T-cell (primary cell): ENCODE measurements around the gene CTU1. TPM values are rescaled to one million over a fixed set of nuclear protein-coding genes. Genes with fewer than 3 reads are reported as not detected.
A peak's percentile ranks its signal among the peaks of the same experiment; 100 is the strongest.

ENCODE experiments used
- ATAC-seq, 4 experiments: fragments of 200-7000 bp in 3 of 4; fragments of 150-1000 bp in 1 of 4; cut with Tn5 transposase; replicated peaks in 1 of 4; 1 replicate in 3 of 4; 2 replicates in 1 of 4; pipeline ENCODE4 v1.10.0; 2021; ENCODE audit warnings: moderate library complexity in 3 of 4, mild to moderate bottlenecking in 2 of 4, moderate number of reproducible peaks in 1 of 4
- CTCF ChIA-PET, 2 donors: fragments of 300-600 bp; sonication (Branson Sonifier 250); formaldehyde crosslinking; loops; one replicate each; lab custom pipeline; 2022; ENCODE audit warnings: antibody characterized with exemption in 2 of 2; lab: Charles Lee
- POLR2A ChIA-PET, 2 donors: fragments of 300-600 bp; sonication (Branson Sonifier 250); formaldehyde crosslinking; loops; one replicate each; lab custom pipeline; 2022; ENCODE audit warnings: antibody characterized with exemption in 2 of 2; lab: Charles Lee
- DNase-seq, 35 experiments: peaks; one replicate each; pipeline versions ENCODE4 v3.0.0 to v3.0.0-alpha.2; 2013 to 2023
- H3K27ac ChIP-seq: one replicate; pipeline ENCODE4 v1.5.1; 2013; ENCODE audit warnings: low read length
- H3K27me3 ChIP-seq, 2 experiments: replicated peaks in 1 of 2; 1 replicate in 1 of 2; 2 replicates in 1 of 2; pipeline versions ENCODE4 v1.6.1 to v1.7.0; 2013; ENCODE audit warnings: low read length in 1 of 2, mixed read lengths in 1 of 2; ENCODE audit not compliant: control insufficient read depth in 2 of 2, insufficient read depth in 2 of 2; ENCODE audit errors: extremely low read depth in 1 of 2
- H3K36me3 ChIP-seq, 2 donors: 1 replicate in 1 of 2; 2 replicates in 1 of 2; pipeline versions ENCODE4 v1.6.1 to v1.7.0; 2013; ENCODE audit warnings: low read length in 1 of 2; ENCODE audit not compliant: control insufficient read depth in 2 of 2, insufficient read depth in 1 of 2; ENCODE audit errors: extremely low read depth in 1 of 2
- H3K4me1 ChIP-seq, 2 experiments: 1 replicate in 1 of 2; 2 replicates in 1 of 2; pipeline versions ENCODE4 v1.6.1 to v1.7.0; 2013; ENCODE audit warnings: low read length in 2 of 2, mixed read lengths in 1 of 2; ENCODE audit not compliant: insufficient read depth in 2 of 2, control insufficient read depth in 1 of 2; ENCODE audit errors: extremely low read depth in 1 of 2
- H3K4me3 ChIP-seq, 2 donors: 1 replicate in 1 of 2; 2 replicates in 1 of 2; pipeline versions ENCODE4 v1.5.1 to v1.7.0; 2013; ENCODE audit warnings: mild to moderate bottlenecking in 2 of 2, low read length in 1 of 2, moderate library complexity in 1 of 2; ENCODE audit not compliant: control insufficient read depth in 1 of 2; ENCODE audit errors: extremely low read depth in 1 of 2
- H3K9me3 ChIP-seq: 2 replicates; pipeline ENCODE4 v1.7.0; 2013
- H3K27ac Mint-ChIP-seq, 2 donors: one replicate each; pipeline ENCODE4 v1.8.0; 2020 to 2021; ENCODE audit warnings: mild to moderate bottlenecking in 2 of 2, mixed read lengths in 2 of 2
- H3K27me3 Mint-ChIP-seq, 2 donors: one replicate each; pipeline ENCODE4 v1.8.0; 2021 to 2022; ENCODE audit warnings: mixed read lengths in 2 of 2
- H3K36me3 Mint-ChIP-seq: one replicate; pipeline ENCODE4 v1.8.0; 2021; ENCODE audit warnings: mixed read lengths
- H3K4me1 Mint-ChIP-seq, 3 donors: one replicate each; pipeline ENCODE4 v1.8.0; 2020 to 2022; ENCODE audit warnings: mixed read lengths in 3 of 3, mild to moderate bottlenecking in 1 of 3
- H3K4me3 Mint-ChIP-seq, 3 donors: one replicate each; pipeline ENCODE4 v1.8.0; 2020 to 2022; ENCODE audit warnings: mild to moderate bottlenecking in 3 of 3, mixed read lengths in 3 of 3, moderate library complexity in 3 of 3
- H3K9me3 Mint-ChIP-seq, 3 donors: one replicate each; pipeline ENCODE4 v1.8.0; 2020 to 2022; ENCODE audit warnings: mixed read lengths in 3 of 3
- WGBS: methylation state at CpG from one replicate; pipeline ENCODE4 v1.1.5; 2013; ENCODE audit warnings: missing lambda C conversion rate; ENCODE audit not compliant: insufficient coverage; 5-methylcytosine and 5-hydroxymethylcytosine counted together
- total RNA-seq, 35 experiments: library from RNA in 6 of 35; stranded (reverse) in 6 of 35; fragments of 120-200 nt in 1 of 35; gene quantifications; one replicate each; pipeline versions ENCODE4 v1.2.1 to v1.2.4 and lab custom pipeline; 2013 to 2026

CTU1 gene
- total RNA-seq: 10 to 100 TPM in 3 of 5 donors, 1 to 10 TPM in 2; 3.2 to 18.1 (median 15.9) TPM
- 5.0 TPM for total RNA-seq (2013)
- 2.9 to 22.1 (median 9.4) reads per million in 29 experiments for total RNA-seq (lab: John Stamatoyannopoulos, UW)

GRCh38 chr19:51108066-51108804 is at the start of gene CTU1:
Gene CTU1 (minus strand): TSS chr19:51108409. CDS start chr19:51104569, 3,840 bp downstream.
- no peaks in the 10 kb centered on the region for H3K27me3 ChIP-seq
- 0% methylated on average over 30 of the region's 43 CpGs for WGBS
- peak within 1 kb of the TSS; percentile 67 for H3K27ac ChIP-seq
- no peaks in the 10 kb centered on the region for H3K9me3 Mint-ChIP-seq
- H3K9me3 ChIP-seq: no peaks in the 10 kb centered on the region
- no peaks in the 10 kb centered on the region for H3K27me3 Mint-ChIP-seq
- CTCF ChIA-PET: interaction anchor here in 1 of 2 donors (0.8 kb wide), 1 partner anchor 12 kb away, joined by 3 read pairs; no protein-coding TSS in a partner anchor
- peak within 1 kb of the TSS; percentile 83 to 86 for H3K4me3 ChIP-seq
- H3K4me3 Mint-ChIP-seq: peak within 1 kb of the TSS; percentile 87 to 98 (median 92)
- H3K36me3 ChIP-seq: peaks cover 7 to 13% of the 10 kb centered on the region in 2 donors
- POLR2A ChIA-PET: interaction anchor here in 1 of 2 donors (0.6 kb wide), 1 partner anchor 302 kb away, joined by 3 read pairs; no protein-coding TSS in a partner anchor
- DNase-seq: peak; percentile 96 to 99 (median 98)
- peak within 1 kb of the TSS; percentile 96 to 99 for H3K27ac Mint-ChIP-seq
- H3K4me1 ChIP-seq: peaks cover 8 to 36% of the 10 kb centered on the region in 2 experiments
- peaks cover 37 to 49% (median 47%) of the 10 kb centered on the region in 3 donors for H3K4me1 Mint-ChIP-seq
- ATAC-seq: peak; percentile 97 to 99 (median 98)
- H3K36me3 Mint-ChIP-seq: peaks cover 16% of the 10 kb centered on the region

GRCh38 chr19:51157265-51157664 is 49.1 kb upstream of the CTU1 start:
- H3K9me3 Mint-ChIP-seq: no peaks in the 10 kb centered on the region
- H3K36me3 ChIP-seq: no peaks in the 10 kb centered on the region
- peaks cover 0 to 9% of the 10 kb centered on the region in 2 experiments for H3K4me1 ChIP-seq
- ChIA-PET CTCF (no interaction called here), POLR2A (no interaction called here)
- DNase-seq (no peak), ATAC-seq (no peak)
- no peak overlapping the region for H3K4me3 ChIP-seq
- no peak overlapping the region for H3K27ac ChIP-seq
- H3K27ac Mint-ChIP-seq: no peak overlapping the region
- H3K4me3 Mint-ChIP-seq: no peak overlapping the region
- peaks cover 3 to 11% of the 10 kb centered on the region in 2 donors for H3K27me3 Mint-ChIP-seq
- H3K36me3 Mint-ChIP-seq: no peaks in the 10 kb centered on the region
- peaks cover 0 to 14% of the 10 kb centered on the region in 2 experiments for H3K27me3 ChIP-seq
- H3K4me1 Mint-ChIP-seq: peaks cover 7 to 10% (median 10%) of the 10 kb centered on the region in 3 donors
- no peaks in the 10 kb centered on the region for H3K9me3 ChIP-seq
- WGBS: 33% methylated on average over 1 of the region's 2 CpGs

DNA sequence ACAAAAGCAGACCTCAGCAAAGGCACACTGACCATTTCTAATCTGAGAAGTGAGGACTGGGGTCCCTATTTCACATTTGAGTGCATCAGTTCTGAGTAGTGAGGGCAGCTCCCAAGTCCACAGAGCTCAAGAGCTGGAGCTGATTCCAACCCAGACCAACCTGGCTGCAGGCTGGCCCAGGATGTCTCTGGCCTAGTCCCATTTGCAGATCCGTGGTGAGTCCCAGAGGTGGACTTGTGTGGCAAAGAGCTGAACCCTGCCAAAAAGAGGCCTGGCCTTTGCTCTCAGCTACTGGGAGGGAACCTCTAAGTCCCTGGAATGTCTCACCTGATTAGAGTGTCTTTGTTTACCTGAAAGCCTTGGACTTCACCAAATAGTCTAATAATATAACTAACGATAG is 48.5 kb upstream of the CTU1 start:
- no peak for ATAC-seq
- H3K9me3 Mint-ChIP-seq: no peaks in the 10 kb centered on the region
- H3K4me1 Mint-ChIP-seq: peaks cover 7 to 10% (median 10%) of the 10 kb centered on the region in 3 donors
- H3K9me3 ChIP-seq: no peaks in the 10 kb centered on the region
- no peak overlapping the region for H3K4me3 Mint-ChIP-seq
- H3K4me3 ChIP-seq: no peak overlapping the region
- WGBS: 25% methylated on average over 1 of the region's 2 CpGs
- peaks cover 3 to 11% of the 10 kb centered on the region in 2 donors for H3K27me3 Mint-ChIP-seq
- POLR2A ChIA-PET: no interaction called here
- CTCF ChIA-PET: no interaction called here
- no peaks in the 10 kb centered on the region for H3K36me3 Mint-ChIP-seq
- no peak overlapping the region for H3K27ac ChIP-seq
- no peaks in the 10 kb centered on the region for H3K36me3 ChIP-seq
- H3K4me1 ChIP-seq: peaks cover 0 to 9% of the 10 kb centered on the region in 2 experiments
- H3K27ac Mint-ChIP-seq: no peak overlapping the region
- peaks cover 0 to 17% of the 10 kb centered on the region in 2 experiments for H3K27me3 ChIP-seq
- DNase-seq: no peak

- H3K4me3 ChIP-seq: no peak overlapping the region
- H3K27me3 Mint-ChIP-seq: peaks cover 3 to 18% of the 10 kb centered on the region in 2 donors
- 72% methylated on average over 3 of the region's 3 CpGs for WGBS
Observed at GRCh38 chr19:51150627-51151026, 42.4 kb upstream of the CTU1 start.

GRCh38 chr19:51148580-51148979 is 40.4 kb upstream of the CTU1 start:
- H3K27me3 ChIP-seq: peaks cover 0 to 18% of the 10 kb centered on the region in 2 experiments
- ATAC-seq (no peak), DNase-seq (no peak)
- WGBS: 67% methylated on average over 2 of the region's 3 CpGs
- Mint-ChIP-seq H3K36me3 (no peaks in the 10 kb centered on the region), H3K27me3 (peaks cover 3 to 15% of the 10 kb centered on the region in 2 donors), H3K4me3 (no peak overlapping the region), H3K9me3 (no peaks in the 10 kb centered on the region), H3K27ac (no peak overlapping the region), H3K4me1 (peaks cover 7 to 16% (median 11%) of the 10 kb centered on the region in 3 donors)
- no peak overlapping the region for H3K4me3 ChIP-seq
- peaks cover 0 to 7% of the 10 kb centered on the region in 2 experiments for H3K4me1 ChIP-seq
- H3K9me3 ChIP-seq: no peaks in the 10 kb centered on the region
- no peaks in the 10 kb centered on the region for H3K36me3 ChIP-seq
- H3K27ac ChIP-seq: no peak overlapping the region
- POLR2A ChIA-PET: no interaction called here
- CTCF ChIA-PET: interaction anchor here in 1 of 2 donors (0.6 kb wide), 1 partner anchor 56 kb away, joined by 3 read pairs; no protein-coding TSS in a partner anchor

More at GRCh38 chr19:51150627-51151026, 42.4 kb upstream of the CTU1 start:
- Histone ChIP-seq H3K27ac (no peak overlapping the region), H3K27me3 (peaks cover 0 to 13% of the 10 kb centered on the region in 2 experiments), H3K9me3 (no peaks in the 10 kb centered on the region), H3K4me1 (peaks cover 0 to 7% of the 10 kb centered on the region in 2 experiments), H3K36me3 (no peaks in the 10 kb centered on the region)
- ATAC-seq (no peak), DNase-seq (no peak)
- ChIA-PET POLR2A (no interaction called here), CTCF (no interaction called here)
- Mint-ChIP-seq H3K9me3 (no peaks in the 10 kb centered on the region), H3K4me1 (peaks cover 7 to 10% (median 9%) of the 10 kb centered on the region in 3 donors), H3K36me3 (no peaks in the 10 kb centered on the region), H3K4me3 (no peak overlapping the region), H3K27ac (no peak overlapping the region)

GRCh38 chr19:51147663-51148062 is 39.5 kb upstream of the CTU1 start:
- H3K27ac Mint-ChIP-seq: no peak overlapping the region
- H3K4me3 ChIP-seq: no peak overlapping the region
- H3K4me1 ChIP-seq: peaks cover 0 to 7% of the 10 kb centered on the region in 2 experiments
- H3K9me3 ChIP-seq: no peaks in the 10 kb centered on the region
- H3K4me1 Mint-ChIP-seq: peaks cover 7 to 16% (median 11%) of the 10 kb centered on the region in 3 donors
- no peak overlapping the region for H3K27ac ChIP-seq
- WGBS: no CpG with 5 or more reads among the region's 1 CpG
- H3K36me3 ChIP-seq: no peaks in the 10 kb centered on the region
- ChIA-PET POLR2A (no interaction called here), CTCF (no interaction called here)
- H3K4me3 Mint-ChIP-seq: no peak overlapping the region
- peaks cover 0 to 10% of the 10 kb centered on the region in 2 donors for H3K27me3 Mint-ChIP-seq
- peaks cover 0 to 18% of the 10 kb centered on the region in 2 experiments for H3K27me3 ChIP-seq
- ATAC-seq (no peak), DNase-seq (no peak)
- no peaks in the 10 kb centered on the region for H3K9me3 Mint-ChIP-seq
- H3K36me3 Mint-ChIP-seq: no peaks in the 10 kb centered on the region
